IMR-90 (cell line): ENCODE data around the gene TMEM214.

Experiments
- CTCF ChIP-seq: conservative IDR thresholded peaks from 2 replicates; pipeline ENCODE4 v1.5.1; 2012; ENCODE audit warnings: mild to moderate bottlenecking, low read depth, low read length, improper control_type of control experiment
- ELK1 ChIP-seq: fragments of 150-350 bp; IDR thresholded peaks from 2 replicates; pipeline ENCODE4 v1.6.1; 2016; ENCODE audit warnings: low read depth, mild to moderate bottlenecking, low read length, moderate library complexity, borderline replicate concordance
- MAFK ChIP-seq: IDR thresholded peaks from 2 replicates; pipeline ENCODE4 v1.6.1; 2012; ENCODE audit warnings: low read depth, low read length, improper control_type of control experiment
- MXI1 ChIP-seq: IDR thresholded peaks from 2 replicates; pipeline ENCODE4 v1.6.1; 2012; ENCODE audit warnings: low read depth, mild to moderate bottlenecking, low read length, moderate library complexity, borderline replicate concordance
- POLR2A ChIP-seq: IDR thresholded peaks from 2 replicates; pipeline ENCODE4 v1.6.1; 2012; ENCODE audit warnings: mild to moderate bottlenecking, low read depth, low read length
- RAD21 ChIP-seq: IDR thresholded peaks from 2 replicates; pipeline ENCODE4 v1.6.1; 2012; ENCODE audit warnings: low read length, improper control_type of control experiment
- USF2 ChIP-seq: fragments of 150-350 bp; IDR thresholded peaks from 2 replicates; pipeline ENCODE4 v1.6.1; 2017; ENCODE audit warnings: mild to moderate bottlenecking, antibody characterized with exemption, low read length, low read depth

DNA sequence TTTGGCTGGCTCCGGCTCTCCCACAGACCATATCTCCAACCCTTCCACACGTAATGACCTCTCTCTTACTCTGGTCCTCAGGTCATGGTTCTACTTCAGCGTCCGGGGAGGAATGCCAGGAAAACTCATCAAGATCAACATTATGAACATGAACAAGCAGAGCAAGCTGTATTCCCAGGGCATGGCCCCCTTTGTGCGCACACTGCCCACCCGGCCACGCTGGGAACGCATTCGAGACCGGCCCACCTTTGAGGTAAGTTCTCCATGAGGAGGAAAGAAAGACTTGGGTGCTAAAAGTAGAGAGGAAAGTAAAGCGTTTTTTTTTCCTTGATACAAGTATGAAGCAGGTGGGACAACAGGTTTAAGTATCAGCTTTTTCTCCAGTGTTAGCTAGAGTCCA, 20.6 kb downstream of the TMEM214 start:
- TF ChIP-seq CTCF (no peak), USF2 (no peak), POLR2A (no peak), MAFK (no peak), RAD21 (no peak), MXI1 (no peak), ELK1 (no peak)
